Upper lobe of right lung (tissue), 1 donor: ENCODE measurements around the gene OR52E1. TPM values are rescaled to one million over a fixed set of nuclear protein-coding genes. Genes with fewer than 3 reads are reported as not detected.

Experiments used
- ATAC-seq: fragments of 200-7000 bp; cut with Tn5 transposase; one replicate; pipeline ENCODE4 v1.9.1; 2020; ENCODE audit warnings: mild to moderate bottlenecking, moderate library complexity
- DNase-seq: peaks from one replicate; pipeline ENCODE4 v3.0.0-alpha.2; 2020
- H3K27ac ChIP-seq: fragments of 200-600 bp; one replicate; pipeline ENCODE4 v1.8.0; 2022
- H3K27me3 ChIP-seq: fragments of 200-600 bp; one replicate; pipeline ENCODE4 v1.8.0; 2022; ENCODE audit warnings: mild to moderate bottlenecking
- H3K36me3 ChIP-seq: fragments of 200-600 bp; one replicate; pipeline ENCODE4 v1.8.0; 2022
- H3K4me1 ChIP-seq: fragments of 200-600 bp; one replicate; pipeline ENCODE4 v1.8.0; 2022
- H3K4me3 ChIP-seq: fragments of 200-600 bp; one replicate; pipeline ENCODE4 v1.8.0; 2022; ENCODE audit warnings: mild to moderate bottlenecking
- H3K9me3 ChIP-seq: fragments of 200-600 bp; one replicate; pipeline ENCODE4 v1.8.0; 2022
- CTCF ChIP-seq: fragments of 200-600 bp; IDR thresholded peaks from one replicate; pipeline ENCODE4 v1.8.0; 2022; ENCODE audit warnings: antibody characterized with exemption
- intact Hi-C: fragments of 100-400 bp; cut with DNase I; formaldehyde crosslinking; loops from one replicate; pipeline ENCODE4 v1.11.0; 2022
- total RNA-seq: library from RNA; stranded (reverse); fragmentation: NEBNext Ultra II Directional; extraction: Animal tissue kit (Norgen Biotek cat#: 25700); gene quantifications from one replicate; pipeline ENCODE4 v1.2.1, GENCODE V29; 2021
- donor health status: DM: no; HTN: yes; CAD: no; lungs with severe emphysema.

The OR52E1 gene
- total RNA-seq, 1 donor from 2014 or later = not detected

DNA sequence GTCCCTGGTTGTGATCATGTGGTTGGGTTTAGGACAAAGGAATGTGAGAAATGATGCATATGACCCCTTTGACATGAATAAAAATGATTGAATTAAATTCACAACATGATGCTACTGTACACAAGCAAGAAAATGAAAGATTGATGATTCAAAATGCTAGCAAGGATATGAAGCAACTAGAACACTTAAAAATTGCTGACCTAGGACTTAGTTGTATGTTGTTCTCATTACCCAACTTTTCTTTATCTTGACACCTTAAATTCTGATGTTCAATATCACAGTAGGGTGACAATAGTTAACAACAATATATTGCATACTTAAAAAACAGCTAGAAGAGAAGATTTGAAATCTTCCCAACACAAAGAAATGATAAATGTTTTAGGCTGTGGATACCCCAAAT is 48.2 kb downstream of the OR52E1 start:
- TF ChIP-seq CTCF = no peak
- no peaks in the 10 kb centered on the region for H3K4me1 ChIP-seq
- intact Hi-C loops = no loop called here
- H3K27ac ChIP-seq = no peak overlapping the region
- no peaks in the 10 kb centered on the region for H3K9me3 ChIP-seq
- H3K4me3 ChIP-seq = no peak overlapping the region
- H3K36me3 ChIP-seq = no peaks in the 10 kb centered on the region
- no peak for ATAC-seq
- no peak for DNase-seq
- H3K27me3 ChIP-seq = no peaks in the 10 kb centered on the region

DNA sequence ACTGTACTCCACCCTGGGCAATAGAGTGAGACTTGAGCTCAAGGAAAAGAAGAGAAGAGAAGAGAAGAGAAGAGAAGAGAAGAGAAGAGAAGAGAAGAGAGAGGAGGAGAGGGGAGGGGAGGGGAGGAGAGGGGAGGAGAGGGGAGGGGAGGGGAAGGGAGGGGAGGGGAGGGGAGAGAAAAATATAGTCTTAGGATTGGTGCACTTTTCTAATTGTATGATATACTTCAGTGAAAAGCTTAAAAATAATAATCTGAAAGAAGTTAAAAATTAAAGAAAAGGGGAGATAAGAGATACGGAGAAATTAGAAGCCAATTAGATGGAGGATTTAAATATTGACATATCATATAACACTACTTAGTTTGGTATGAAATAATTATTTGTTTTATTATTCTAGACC is 49.5 kb downstream of the OR52E1 start:
- no peak for TF ChIP-seq CTCF

More for the DNA sequence above, 49.5 kb downstream of the OR52E1 start:
- Histone ChIP-seq H3K9me3 (no peaks in the 10 kb centered on the region), H3K36me3 (no peaks in the 10 kb centered on the region), H3K4me3 (no peak overlapping the region), H3K27me3 (no peaks in the 10 kb centered on the region), H3K4me1 (no peaks in the 10 kb centered on the region), H3K27ac (no peak overlapping the region)
- DNase-seq = no peak
- intact Hi-C loops = no loop called here
- no peak for ATAC-seq

Other genes starting within 250 kb of the OR52E1 start
- not detected for gene OR51F2, start 248.3 kb upstream of the OR52E1 start, total RNA-seq
- gene OR51S1, start 220.4 kb upstream of the OR52E1 start, total RNA-seq = not detected
- not detected for gene OR51T1, start 187.7 kb upstream of the OR52E1 start, total RNA-seq
- gene OR51A7, start 165.8 kb upstream of the OR52E1 start, total RNA-seq = not detected
- not detected for gene OR51G2, start 150.2 kb upstream of the OR52E1 start, total RNA-seq
- gene OR51G1, start 145.2 kb upstream of the OR52E1 start, total RNA-seq = not detected
- gene OR51A4, start 122.0 kb upstream of the OR52E1 start, total RNA-seq = not detected
- not detected for gene OR51A2, start 113.9 kb upstream of the OR52E1 start, total RNA-seq
- not detected for gene OR51L1, start 74.7 kb upstream of the OR52E1 start, total RNA-seq
- not detected for gene OR52J3, start 23.0 kb upstream of the OR52E1 start, total RNA-seq
- not detected for gene OR52E2, start 9.9 kb upstream of the OR52E1 start, total RNA-seq
- gene OR52A5, start 68.8 kb downstream of the OR52E1 start, total RNA-seq = not detected
- not detected for gene OR52A1, start 85.2 kb downstream of the OR52E1 start, total RNA-seq
- not detected for gene OR51V1, start 131.1 kb downstream of the OR52E1 start, total RNA-seq
- gene HBB, start 157.5 kb downstream of the OR52E1 start, total RNA-seq = 338 TPM
- gene HBD, start 164.9 kb downstream of the OR52E1 start, total RNA-seq = not detected
- not detected for gene HBG1, start 180.3 kb downstream of the OR52E1 start, total RNA-seq
- 1.0 TPM for gene HBG2, start 185.2 kb downstream of the OR52E1 start, total RNA-seq
- gene HBE1, start 200.4 kb downstream of the OR52E1 start, total RNA-seq = not detected
- gene OR51B4, start 232.4 kb downstream of the OR52E1 start, total RNA-seq = not detected